T-helper 1 cell (primary cell): Measurements from ENCODE around the gene ARID1A.

Source experiments
- DNase-seq, 5 donors: peaks; one replicate each; pipeline ENCODE4 v3.0.0-alpha.2; 2012 to 2020

The ARID1A gene

GRCh38 chr1:26728645-26729044 is 32.8 kb downstream of the ARID1A start:
- no peak for DNase-seq

GRCh38 chr1:26729633-26730032 is 33.8 kb downstream of the ARID1A start:
- no peak for DNase-seq

GRCh38 chr1:26730695-26731094 is 34.9 kb downstream of the ARID1A start:
- DNase-seq = no peak

DNA sequence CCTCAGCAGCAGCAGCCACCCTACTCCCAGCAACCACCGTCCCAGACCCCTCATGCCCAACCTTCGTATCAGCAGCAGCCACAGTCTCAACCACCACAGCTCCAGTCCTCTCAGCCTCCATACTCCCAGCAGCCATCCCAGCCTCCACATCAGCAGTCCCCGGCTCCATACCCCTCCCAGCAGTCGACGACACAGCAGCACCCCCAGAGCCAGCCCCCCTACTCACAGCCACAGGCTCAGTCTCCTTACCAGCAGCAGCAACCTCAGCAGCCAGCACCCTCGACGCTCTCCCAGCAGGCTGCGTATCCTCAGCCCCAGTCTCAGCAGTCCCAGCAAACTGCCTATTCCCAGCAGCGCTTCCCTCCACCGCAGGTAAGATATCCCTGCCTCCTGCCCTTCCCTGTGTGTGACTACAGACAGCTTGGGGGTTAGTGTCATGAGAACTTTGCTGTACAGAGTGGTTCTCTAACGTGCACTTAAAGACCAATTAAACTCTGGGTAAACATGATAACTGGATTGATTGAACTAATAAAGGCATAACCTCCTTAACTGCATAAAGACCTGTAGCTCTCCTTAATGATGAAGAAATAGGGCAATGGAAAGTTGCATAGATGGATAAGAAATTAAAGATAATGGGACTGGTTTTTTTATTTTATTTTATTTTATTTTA is 35.6 kb downstream of the ARID1A start:
- DNase-seq = no peak

- DNase-seq = no peak
These were observed 37.6 kb downstream of the ARID1A start for GRCh38 chr1:26733392-26733791.

DNA sequence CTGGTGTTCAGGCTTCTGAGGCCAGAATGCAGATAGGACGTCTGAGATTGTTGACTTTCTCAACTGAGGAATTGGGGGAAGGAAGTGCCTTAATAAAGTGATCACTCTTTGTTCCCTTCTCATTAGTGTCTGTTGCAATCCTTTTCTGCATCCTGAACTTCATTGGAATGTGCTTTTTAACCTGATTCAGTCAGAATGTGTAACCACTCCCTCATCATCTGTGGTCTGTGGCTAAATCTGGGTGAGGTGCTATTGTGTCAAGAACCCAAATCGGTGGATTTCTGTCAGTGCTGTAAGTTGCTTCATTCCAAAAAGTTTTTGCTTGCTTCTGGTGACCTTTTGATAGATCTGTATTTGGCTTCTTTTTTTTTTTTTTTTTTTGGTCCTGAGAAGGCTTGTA is 38.2 kb downstream of the ARID1A start:
- DNase-seq = peak in 1 of 5 donors; percentile 35

GRCh38 chr1:26734501-26735058 is 38.8 kb downstream of the ARID1A start:
- no peak for DNase-seq

DNA sequence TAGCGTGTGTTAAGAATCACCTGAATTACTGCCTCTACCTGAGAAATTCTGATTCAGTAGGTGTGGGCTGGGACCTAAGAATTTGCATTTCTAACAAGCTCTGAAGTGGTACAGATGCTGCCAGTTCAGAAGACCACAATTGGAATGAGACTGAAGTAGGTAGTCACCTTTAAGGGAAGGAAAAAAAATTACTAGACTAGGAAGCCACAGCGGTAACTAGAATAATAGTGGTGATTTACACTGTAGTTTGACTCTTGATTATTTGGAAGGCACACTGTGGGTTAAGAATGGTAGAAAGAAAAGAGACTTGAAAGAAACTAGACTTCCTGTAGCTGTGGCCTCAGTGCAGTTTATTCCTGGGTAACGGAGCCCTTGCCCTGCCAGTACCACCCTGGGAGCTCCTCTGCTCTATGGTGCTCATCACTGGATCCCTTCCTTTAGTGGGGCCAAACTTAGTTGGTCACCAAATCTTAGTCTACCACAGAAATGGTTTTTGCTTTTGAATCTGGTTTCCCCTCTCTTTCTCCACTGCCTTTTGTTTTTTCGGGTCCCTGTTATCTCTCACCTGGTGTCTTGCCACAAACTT is 43.6 kb downstream of the ARID1A start:
- DNase-seq = peak in 1 of 5 donors; percentile 8

- DNase-seq = no peak
These were observed 44.3 kb downstream of the ARID1A start for GRCh38 chr1:26740023-26740634.

- no peak for DNase-seq
These were observed 45.1 kb downstream of the ARID1A start for GRCh38 chr1:26740952-26741351.

GRCh38 chr1:26743426-26744059 is 47.7 kb downstream of the ARID1A start:
- no peak for DNase-seq

GRCh38 chr1:26744075-26744959 is 48.5 kb downstream of the ARID1A start:
- DNase-seq = peak; percentile 47 to 96 (median 67)

DNA sequence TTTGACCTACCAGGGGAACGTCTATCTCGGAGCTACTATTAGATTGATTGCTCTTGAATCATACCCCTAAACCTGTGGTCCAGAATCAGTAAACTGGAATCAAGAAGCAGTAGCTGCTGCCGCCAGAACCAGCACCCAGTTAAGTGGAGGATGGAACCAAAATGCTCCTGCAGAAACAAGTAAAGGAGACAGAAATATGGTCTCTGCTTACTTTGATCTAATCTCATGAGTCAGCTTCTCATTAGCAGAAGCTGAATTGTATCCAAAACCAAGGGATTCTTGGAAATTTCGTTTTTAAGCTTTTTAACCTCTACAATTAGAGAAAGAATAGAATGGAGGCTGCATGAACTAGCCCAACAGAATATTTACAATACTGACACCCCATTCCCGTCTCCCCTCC is 49.4 kb downstream of the ARID1A start:
- no peak for DNase-seq

DNA sequence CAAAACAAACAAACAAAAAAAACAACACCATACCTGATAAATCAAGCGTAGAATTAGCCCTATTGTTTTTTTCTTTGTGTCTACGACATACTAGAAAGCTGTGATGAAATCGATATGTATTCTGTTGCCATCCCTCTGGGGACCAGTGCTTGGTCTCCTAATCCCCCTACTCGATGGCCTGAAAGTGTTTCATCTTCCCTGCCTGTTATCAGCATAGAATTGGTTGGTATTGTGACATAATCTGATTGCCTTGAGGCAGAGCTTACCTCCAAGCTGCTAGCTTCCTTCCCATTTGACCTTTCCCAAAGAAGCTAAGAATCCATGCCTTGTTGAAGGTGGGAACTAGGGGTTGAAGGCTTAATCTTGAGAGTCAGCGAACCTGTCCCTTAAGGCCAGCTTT is 51.2 kb downstream of the ARID1A start:
- DNase-seq = no peak

DNA sequence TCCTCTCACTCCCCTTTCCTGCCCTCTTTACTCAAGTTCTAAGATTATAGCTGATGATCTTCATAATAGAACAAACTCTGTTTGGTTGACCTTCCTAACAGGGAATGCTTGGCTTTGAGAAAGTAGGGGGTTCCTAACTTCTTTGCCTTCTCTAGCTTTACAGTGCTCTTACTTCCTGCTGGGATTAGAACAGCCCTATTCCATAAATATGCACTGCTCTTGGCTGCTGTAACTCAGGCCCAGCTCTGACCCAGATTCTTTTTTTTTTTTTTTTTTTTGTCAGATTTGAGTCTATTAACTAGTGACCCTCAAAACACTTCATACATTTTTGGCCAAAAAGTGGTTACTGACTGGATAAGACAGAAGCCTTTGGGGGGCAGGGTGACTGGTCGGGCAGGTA is 52.5 kb downstream of the ARID1A start:
- no peak for DNase-seq

- DNase-seq = no peak
These were observed 53.6 kb downstream of the ARID1A start for GRCh38 chr1:26749458-26749857.

DNA sequence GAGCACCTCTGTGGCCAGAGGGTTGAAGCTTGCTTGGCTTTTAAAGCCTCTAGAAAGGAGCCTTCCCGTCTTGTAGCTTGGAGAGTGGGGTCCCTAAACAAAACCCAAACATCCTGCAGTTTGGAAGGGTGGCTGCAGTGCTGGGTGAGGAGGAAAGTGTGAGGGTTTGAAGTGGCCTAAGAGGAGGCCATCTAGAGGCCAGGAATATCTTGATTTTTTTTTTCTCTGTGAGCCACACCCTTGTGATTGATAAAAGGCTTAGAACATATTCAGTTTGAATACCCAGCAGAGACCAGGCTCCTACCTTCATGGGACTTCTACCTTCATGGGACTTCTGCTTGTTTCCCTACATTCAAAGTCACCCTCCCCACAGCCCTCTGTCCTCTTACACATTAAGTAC is 54.6 kb downstream of the ARID1A start:
- DNase-seq = no peak

GRCh38 chr1:26752519-26752918 is 56.7 kb downstream of the ARID1A start:
- DNase-seq = no peak

DNA sequence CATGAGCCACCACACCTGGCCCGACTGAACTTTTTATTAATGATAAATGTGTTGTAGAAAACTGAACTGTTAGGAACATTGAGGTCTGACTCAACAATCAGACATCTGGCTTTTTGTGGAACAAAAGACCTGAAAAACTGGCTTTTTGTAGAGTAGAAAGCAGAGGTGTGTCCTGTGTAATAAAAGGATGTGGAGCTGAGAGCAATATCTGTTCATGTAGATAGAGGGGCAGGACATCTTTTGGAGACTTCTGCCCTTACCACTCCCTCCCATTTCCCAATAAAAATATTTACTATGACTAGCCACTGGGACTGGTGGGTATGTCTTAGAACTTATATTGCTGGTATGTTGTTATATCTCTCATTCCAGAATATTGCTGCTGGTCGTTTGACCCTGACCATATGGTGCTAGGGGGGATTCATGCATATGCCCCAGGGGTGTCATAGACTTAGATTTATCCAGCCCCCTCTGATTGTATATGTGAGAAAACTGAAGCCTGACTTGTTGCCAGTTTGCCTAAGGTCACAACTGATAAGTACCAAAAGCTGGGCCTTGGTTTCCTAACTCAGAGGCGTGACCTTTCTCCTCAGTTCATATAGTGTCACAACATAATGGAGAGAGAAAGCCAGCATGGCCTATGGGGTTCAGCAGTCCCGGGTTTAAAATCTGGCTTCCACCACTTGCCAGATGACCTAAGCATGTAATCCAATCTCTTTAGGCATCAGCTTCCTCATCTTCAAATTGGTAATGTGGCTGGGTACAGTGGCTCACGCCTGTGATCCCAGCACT is 58.5 kb downstream of the ARID1A start:
- DNase-seq = no peak

DNA sequence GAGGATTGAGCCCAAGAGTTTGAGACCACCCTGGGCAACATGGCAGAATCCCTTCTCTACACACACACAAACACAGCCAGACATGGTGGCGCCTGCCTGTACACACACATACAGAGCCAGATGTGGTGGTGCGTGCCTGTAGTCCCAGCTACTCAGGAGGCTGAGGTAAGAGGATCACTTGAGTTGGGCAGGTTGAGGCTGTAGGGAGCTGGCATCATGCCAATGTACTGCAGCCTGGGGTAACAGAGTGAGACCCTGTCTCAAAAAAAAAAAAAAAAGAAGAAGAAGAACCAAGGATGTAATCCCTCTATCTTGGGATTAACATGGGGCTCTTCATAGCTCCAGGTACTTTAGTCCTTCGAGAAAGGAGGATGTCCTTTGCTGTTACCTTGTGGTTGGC is 62.5 kb downstream of the ARID1A start:
- no peak for DNase-seq

GRCh38 chr1:26759531-26759930 is 63.7 kb downstream of the ARID1A start:
- no peak for DNase-seq

- DNase-seq = no peak
These were observed 65.4 kb downstream of the ARID1A start for GRCh38 chr1:26761217-26761616.
